HG03039 (cell line): ENCODE measurements around the gene TBPL1.
"Not testable (repeated sequence)": the region's sequence is repeated elsewhere in the genome, so short reads cannot be mapped to it uniquely, and the experiment has no call there.

Experiments
- ATAC-seq: cut with Tn5 transposase; IDR thresholded peaks from one replicate; pipeline ENCODE4 v1.9.1; 2021; ENCODE audit warnings: mild to moderate bottlenecking, moderate library complexity; ENCODE audit not compliant: unreplicated experiment

Gene TBPL1

DNA sequence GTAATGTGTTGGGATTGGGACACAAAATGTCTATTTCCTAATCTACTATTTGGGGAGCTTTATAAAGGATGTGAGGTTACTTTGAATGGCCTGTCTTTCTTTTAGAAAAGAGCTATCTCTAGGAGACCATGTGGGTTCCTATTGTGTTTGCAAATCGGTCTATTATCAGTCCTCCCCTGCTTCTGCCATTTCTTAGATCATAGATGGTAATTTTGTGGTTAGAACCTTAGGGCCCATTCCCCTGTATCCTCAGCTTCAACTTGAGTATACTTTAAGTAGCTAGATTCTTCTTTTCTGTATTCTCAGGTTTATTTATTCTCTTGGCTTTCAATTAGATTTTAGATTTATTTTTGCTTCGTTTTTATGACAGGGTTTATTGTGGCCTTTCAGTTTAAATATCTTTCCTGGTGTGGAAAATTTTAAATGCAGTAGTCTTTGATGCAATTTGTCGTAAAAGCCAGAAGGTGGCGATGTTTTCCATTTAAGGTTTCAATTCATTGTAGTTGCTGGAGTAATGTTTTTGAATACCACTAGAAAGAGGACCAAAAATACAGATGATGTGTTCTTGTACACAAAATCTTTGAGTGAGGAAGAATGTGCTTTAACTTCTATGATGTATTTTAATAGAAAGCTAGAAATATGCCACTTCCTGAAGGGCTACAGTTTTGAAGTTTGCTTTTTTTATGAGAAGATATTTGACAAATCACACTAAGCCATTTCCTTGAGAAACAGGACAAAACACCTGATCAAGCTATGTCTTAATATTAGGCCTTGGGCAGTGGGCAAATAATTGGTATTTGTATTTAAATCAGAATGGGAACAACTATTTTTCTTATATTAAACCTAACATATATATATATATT, 20.3 kb downstream of the TBPL1 start:
- ATAC-seq, result peak; percentile 48

GRCh38 chr6:133977983-133978895, 25.2 kb downstream of the TBPL1 start:
- ATAC-seq, result no peak

DNA sequence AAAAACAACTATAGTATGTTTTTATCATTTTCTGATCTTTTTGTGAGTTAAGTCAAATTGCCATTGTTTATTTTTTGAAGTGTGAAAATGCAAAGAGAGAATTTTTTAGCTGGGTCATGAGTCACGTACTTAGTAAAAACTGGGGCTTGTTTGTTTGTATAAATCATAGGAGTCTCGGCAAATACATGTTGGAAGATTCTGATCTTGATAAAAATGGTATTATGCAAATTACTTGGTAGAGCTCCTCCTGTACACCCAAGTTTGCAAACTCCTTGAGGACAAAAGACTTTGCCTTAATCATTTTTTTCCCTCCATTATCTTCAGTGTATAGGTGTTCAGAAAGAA, 25.8 kb downstream of the TBPL1 start:
- ATAC-seq, result no peak

GRCh38 chr6:133979269-133979963, 26.4 kb downstream of the TBPL1 start:
- not testable (repeated sequence) for ATAC-seq

GRCh38 chr6:133980168-133980567, 27.1 kb downstream of the TBPL1 start:
- no peak for ATAC-seq

GRCh38 chr6:133983099-133983939, 30.3 kb downstream of the TBPL1 start:
- no peak for ATAC-seq

DNA sequence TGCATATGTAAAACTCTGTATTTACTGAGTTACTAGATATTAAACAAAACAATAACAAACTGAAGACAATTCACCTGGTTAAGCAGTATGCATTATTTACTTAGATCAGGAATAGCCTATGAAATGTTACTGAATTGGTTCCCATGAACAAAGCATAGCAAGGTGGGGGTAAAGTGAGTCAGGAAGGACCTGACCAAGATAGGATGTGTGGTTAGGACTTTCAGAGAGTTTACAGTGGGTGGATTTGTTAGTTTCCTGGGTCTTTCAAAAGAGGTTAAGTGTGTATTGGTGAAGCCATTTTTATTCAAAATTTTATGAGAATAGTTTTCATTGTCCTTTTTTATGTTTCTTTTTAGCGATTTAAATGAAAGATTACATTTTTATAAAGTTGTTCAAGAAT, 32.9 kb downstream of the TBPL1 start:
- no peak for ATAC-seq

DNA sequence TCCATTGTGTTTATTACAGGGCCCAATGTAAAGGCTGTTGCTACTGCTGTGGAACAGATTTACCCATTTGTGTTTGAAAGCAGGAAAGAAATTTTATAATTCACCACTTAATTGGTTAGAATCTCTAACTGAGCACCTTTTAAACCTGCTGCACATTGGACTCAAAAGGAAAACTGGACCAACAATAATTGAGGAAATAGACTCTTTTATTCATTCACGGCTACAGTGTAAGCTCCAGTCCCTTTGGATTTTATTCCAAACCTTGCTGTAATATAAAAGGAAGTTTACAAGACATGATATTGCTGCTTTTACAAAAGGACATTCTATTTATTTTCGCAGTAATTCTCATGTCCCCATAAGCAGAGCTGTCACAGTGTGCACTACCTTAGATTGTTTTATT, 33.9 kb downstream of the TBPL1 start:
- no peak for ATAC-seq

DNA sequence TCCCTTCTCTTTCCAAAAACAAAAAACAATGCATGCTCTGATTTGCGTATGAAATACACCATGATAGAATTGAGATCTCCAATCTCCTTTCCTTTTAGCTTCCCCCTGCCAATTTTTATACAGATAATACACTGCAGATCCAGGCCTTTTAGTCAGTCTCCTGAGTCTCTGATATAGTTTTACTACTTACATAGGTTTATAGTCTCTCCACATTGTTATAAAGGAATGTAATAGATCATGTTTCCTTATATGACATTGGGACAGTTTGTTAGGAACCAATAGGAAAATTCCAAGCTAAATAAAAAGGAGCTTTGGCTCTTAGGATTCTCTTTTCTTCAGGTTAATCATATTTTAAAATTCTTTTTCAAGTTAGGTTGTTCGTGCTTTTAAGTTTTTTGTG, 36.5 kb downstream of the TBPL1 start:
- ATAC-seq, result no peak

DNA sequence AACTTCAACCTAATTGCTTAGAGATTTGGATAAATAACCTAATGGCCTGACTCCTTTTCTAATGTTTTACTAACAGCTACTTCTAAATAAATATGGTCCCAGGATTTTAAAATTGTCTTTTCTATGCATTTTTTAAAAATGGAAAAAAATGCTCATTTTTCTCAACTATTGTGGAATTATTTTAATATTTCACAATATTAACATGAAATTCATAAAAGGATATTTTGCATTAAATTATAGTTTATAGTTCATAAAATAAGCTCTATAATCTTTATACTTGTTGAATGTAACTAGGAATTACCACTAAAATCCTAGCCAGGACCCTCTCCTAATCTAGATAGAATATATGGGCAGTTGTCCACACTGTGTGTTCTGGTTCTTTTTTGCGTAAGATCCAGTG, 37.3 kb downstream of the TBPL1 start:
- ATAC-seq, result no peak

GRCh38 chr6:133991096-133991593, 38.1 kb downstream of the TBPL1 start:
- ATAC-seq, result no peak

DNA sequence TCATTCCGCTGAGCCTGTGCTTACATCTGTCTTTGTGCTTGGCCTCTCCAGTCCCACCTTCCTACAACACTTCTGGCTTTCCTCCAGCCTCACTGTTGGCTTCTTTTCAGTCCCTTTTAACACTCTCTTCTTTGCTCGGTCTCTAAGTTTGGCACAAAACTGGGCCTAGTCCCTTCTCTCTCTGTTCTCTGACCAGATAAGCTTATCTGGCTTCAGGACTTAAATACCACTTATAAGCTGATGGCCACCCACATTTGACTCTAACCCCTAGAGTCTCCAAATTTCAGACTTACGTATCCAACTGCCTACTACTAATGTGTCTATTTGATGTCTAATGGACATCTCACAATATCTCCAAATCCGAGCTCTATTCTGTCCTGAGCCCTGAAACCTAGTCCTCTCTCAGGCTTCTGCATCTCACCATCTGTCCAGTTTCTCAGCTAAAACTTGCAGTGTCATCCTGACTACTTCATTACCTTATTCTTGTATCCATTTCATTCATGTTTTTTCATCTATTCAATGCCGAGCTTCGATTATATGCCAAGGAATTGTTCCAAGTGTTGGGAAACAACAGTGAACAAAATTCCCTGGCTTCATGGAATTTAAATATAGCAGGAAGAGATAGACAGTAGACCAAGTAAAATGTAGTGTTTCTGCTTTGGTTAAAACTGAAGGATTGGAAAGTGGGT, 40.1 kb downstream of the TBPL1 start:
- no peak for ATAC-seq

DNA sequence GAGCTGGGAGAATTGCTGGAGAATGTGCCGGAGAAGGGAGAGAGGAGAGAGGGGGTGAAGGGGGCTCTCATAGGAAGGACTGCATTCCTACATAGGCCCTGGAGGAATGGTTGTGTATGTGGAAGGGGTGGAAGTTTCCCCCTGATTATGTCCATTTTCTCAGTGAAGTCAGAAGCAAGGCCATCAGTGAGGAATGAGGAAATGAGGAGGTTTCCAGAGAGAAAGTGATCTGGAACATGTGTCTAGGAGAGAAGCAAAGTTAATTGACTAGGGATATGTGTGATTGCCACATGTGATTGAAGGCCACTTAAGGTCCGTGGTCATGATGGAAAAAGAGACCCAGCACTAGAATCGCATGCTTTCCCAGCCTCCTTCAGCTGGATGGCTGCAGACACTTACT, 42.3 kb downstream of the TBPL1 start:
- ATAC-seq, result no peak

- ATAC-seq, result no peak
Observed at GRCh38 chr6:133995758-133996157, 42.7 kb downstream of the TBPL1 start.

DNA sequence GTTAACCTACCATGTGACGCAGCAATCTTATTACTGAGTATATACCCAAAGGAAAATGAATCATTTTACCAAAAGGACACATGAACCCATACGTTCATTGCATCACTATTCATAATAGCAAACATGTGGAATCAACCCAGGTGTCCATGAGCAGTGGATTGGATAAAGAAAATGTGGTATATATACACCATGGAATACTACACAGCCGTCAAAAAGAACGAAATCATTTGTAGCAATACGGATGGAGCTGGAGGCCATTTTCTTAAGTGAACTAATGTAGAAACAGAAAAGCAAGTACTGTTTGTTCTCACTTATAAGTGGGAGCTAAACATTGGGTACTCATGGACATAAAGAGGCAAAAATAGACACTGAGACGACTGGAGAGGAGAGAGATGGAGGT, 44.2 kb downstream of the TBPL1 start:
- no peak for ATAC-seq

GRCh38 chr6:133999305-133999704, 46.3 kb downstream of the TBPL1 start:
- ATAC-seq, result no peak

GRCh38 chr6:134000443-134000842, 47.4 kb downstream of the TBPL1 start:
- ATAC-seq, result no peak

DNA sequence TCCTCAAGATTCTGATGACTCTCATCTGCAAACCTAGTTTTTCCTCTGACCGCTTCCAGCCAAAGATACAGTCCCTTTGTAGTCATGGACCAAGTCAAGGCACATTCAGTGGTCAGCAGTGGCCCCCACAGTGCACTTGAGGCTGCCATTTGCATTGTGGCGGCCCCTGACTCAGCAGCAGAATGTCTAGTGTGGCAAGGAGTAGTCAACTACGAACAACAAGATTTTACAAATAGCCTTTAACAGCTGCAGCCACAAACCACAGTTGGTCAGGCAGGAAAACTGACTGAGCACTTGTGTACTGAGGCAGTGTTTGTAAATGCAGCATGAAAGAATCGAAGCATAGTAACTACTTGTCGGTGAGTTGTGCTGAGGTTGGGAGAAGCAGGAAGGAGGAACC, 49.8 kb downstream of the TBPL1 start:
- no peak for ATAC-seq

GRCh38 chr6:134003542-134003951, 50.5 kb downstream of the TBPL1 start:
- no peak for ATAC-seq

GRCh38 chr6:134004714-134005113, 51.7 kb downstream of the TBPL1 start:
- ATAC-seq, result no peak
